CD1c-positive myeloid dendritic cell (primary cell): ENCODE data around the gene TNNT1.
"Not testable (repeated sequence)": the region's sequence is repeated elsewhere in the genome, so short reads cannot be mapped to it uniquely, and the experiment has no call there.

Experiments used
- DNase-seq: peaks from one replicate; pipeline ENCODE4 v3.0.0-alpha.2; 2016; ENCODE audit errors: extremely low spot score

Gene TNNT1

GRCh38 chr19:55109527-55110291 lies 39.3 kb downstream of the TNNT1 start:
- DNase-seq, result no peak

- not testable (repeated sequence) for DNase-seq
Observed at GRCh38 chr19:55107252-55107651, 41.8 kb downstream of the TNNT1 start.

- DNase-seq, result no peak
Observed at GRCh38 chr19:55106591-55106990, 42.4 kb downstream of the TNNT1 start.

GRCh38 chr19:55105237-55105636 lies 43.8 kb downstream of the TNNT1 start:
- DNase-seq, result no peak

- DNase-seq, result no peak
Observed at GRCh38 chr19:55103190-55103589, 45.8 kb downstream of the TNNT1 start.

- no peak for DNase-seq
Observed at GRCh38 chr19:55101261-55101660, 47.7 kb downstream of the TNNT1 start.

GRCh38 chr19:55099557-55100506 lies 49.2 kb downstream of the TNNT1 start:
- DNase-seq, result no peak

- DNase-seq, result peak; percentile 66
Observed at GRCh38 chr19:55098716-55099556, 50.1 kb downstream of the TNNT1 start.

- peak; percentile 91 for DNase-seq
Observed at GRCh38 chr19:55097864-55098715, 50.9 kb downstream of the TNNT1 start.

- DNase-seq, result no peak
Observed at GRCh38 chr19:55096061-55096701, 52.8 kb downstream of the TNNT1 start.

- no peak for DNase-seq
Observed at GRCh38 chr19:55095260-55096060, 53.5 kb downstream of the TNNT1 start.

GRCh38 chr19:55094456-55095259 lies 54.3 kb downstream of the TNNT1 start:
- no peak for DNase-seq

GRCh38 chr19:55092423-55093318 lies 56.3 kb downstream of the TNNT1 start:
- DNase-seq, result no peak

- no peak for DNase-seq
Observed at GRCh38 chr19:55091955-55092354, 57.1 kb downstream of the TNNT1 start.

GRCh38 chr19:55091126-55091910 lies 57.7 kb downstream of the TNNT1 start:
- DNase-seq, result no peak

GRCh38 chr19:55090564-55090963 lies 58.4 kb downstream of the TNNT1 start:
- DNase-seq, result no peak
